Endothelial cell of umbilical vein (primary cell): ENCODE results near the gene C11orf58. TPM values are rescaled to one million over a fixed set of nuclear protein-coding genes. Genes with fewer than 3 reads are reported as not detected.

Experiments used
- BruUV-seq: library from RNA; stranded (reverse); fragments of 400-500 nt; replicated peaks from 2 replicates; lab custom pipeline; 2021; lab: Mats Ljungman, UMichigan
- CTCF ChIA-PET: fragments of 300-600, 350-600 bp; sonication (Branson Sonifier 250); formaldehyde crosslinking; loops from one replicate; lab custom pipeline; 2021; ENCODE audit warnings: antibody characterized with exemption, inconsistent platforms; lab: Charles Lee
- POLR2A ChIA-PET: fragments of 300-600, 350-600 bp; sonication (Branson Sonifier 250); formaldehyde crosslinking; loops from one replicate; lab custom pipeline; 2021; ENCODE audit warnings: antibody characterized with exemption, inconsistent platforms; lab: Charles Lee
- DNase-seq: peaks from one replicate; pipeline ENCODE4 v3.0.0-alpha.2; 2011; ENCODE audit warnings: low read depth, low spot score
- FAIRE-seq: peaks from 2 replicates; lab custom pipeline; 2011; peaks lifted over from hg19 to GRCh38; lab: Jason Lieb, UNC
- H2AFZ ChIP-seq: 2 replicates; pipeline ENCODE4 v1.6.0; 2012; ENCODE audit warnings: low read depth, low read length, control low read depth, inconsistent platforms
- H3K27ac ChIP-seq: 2 replicates; pipeline ENCODE4 v1.5.1; 2011; ENCODE audit warnings: low read depth, mild to moderate bottlenecking, control low read depth, low read length, moderate library complexity; ENCODE audit not compliant: insufficient read depth
- H3K27me3 ChIP-seq, 2 experiments: 2 replicates each; pipeline versions ENCODE4 v1.6.0 to v1.6.1; 2011; ENCODE audit warnings: low read length in 2 of 2, mixed read lengths in 1 of 2; ENCODE audit not compliant: control insufficient read depth in 2 of 2, insufficient read depth in 2 of 2
- H3K36me3 ChIP-seq, 2 experiments: 2 replicates in 1 of 2; 3 replicates in 1 of 2; pipeline ENCODE4 v1.5.1; 2011; ENCODE audit warnings: low read length in 2 of 2, mild to moderate bottlenecking in 1 of 2, moderate library complexity in 1 of 2; ENCODE audit not compliant: control insufficient read depth in 2 of 2, insufficient read depth in 2 of 2; ENCODE audit errors: extremely low read depth in 1 of 2
- H3K4me1 ChIP-seq: 3 replicates; pipeline ENCODE4 v1.5.1; 2011; ENCODE audit warnings: mild to moderate bottlenecking, low read length; ENCODE audit not compliant: control insufficient read depth, insufficient read depth; ENCODE audit errors: extremely low read depth
- H3K4me2 ChIP-seq: 2 replicates; pipeline ENCODE4 v1.6.1; 2011; ENCODE audit warnings: low read length, control low read depth, mixed read lengths; ENCODE audit not compliant: insufficient read depth
- H3K4me3 ChIP-seq, 3 experiments: fragments of 200-600 bp in 1 of 3; sonication (generic), shearing (Covaris generic) in 1 of 3; replicated peaks in 1 of 3; 2 replicates each; pipeline ENCODE4 v1.5.1; 2011 to 2016; ENCODE audit warnings: control low read depth in 3 of 3, low read length in 3 of 3, mild to moderate bottlenecking in 2 of 3, inconsistent platforms in 1 of 3, low read depth in 1 of 3, moderate library complexity in 1 of 3; ENCODE audit not compliant: insufficient read depth in 1 of 3
- H3K79me2 ChIP-seq: 2 replicates; pipeline ENCODE4 v1.6.0; 2012; ENCODE audit warnings: low read length, inconsistent platforms; ENCODE audit not compliant: control insufficient read depth, insufficient read depth
- H3K9ac ChIP-seq: replicated peaks from 2 replicates; pipeline ENCODE3; 2011; ENCODE audit warnings: low read length, control low read depth; ENCODE audit not compliant: insufficient read depth; ENCODE audit errors: extremely low read depth
- H3K9me1 ChIP-seq: replicated peaks from 3 replicates; pipeline ENCODE4 v1.6.0; 2011; ENCODE audit warnings: mild to moderate bottlenecking, low read length; ENCODE audit not compliant: control insufficient read depth, insufficient read depth; ENCODE audit errors: extremely low read depth
- H3K9me3 ChIP-seq: replicated peaks from 2 replicates; pipeline ENCODE4 v1.5.1; 2012; ENCODE audit warnings: low read length, inconsistent platforms; ENCODE audit not compliant: control insufficient read depth, insufficient read depth
- H4K20me1 ChIP-seq: replicated peaks from 2 replicates; pipeline ENCODE3; 2011; ENCODE audit warnings: mild to moderate bottlenecking, low read length; ENCODE audit not compliant: control insufficient read depth, insufficient read depth; ENCODE audit errors: extremely low read depth
- EZH2 ChIP-seq: IDR thresholded peaks from 2 replicates; pipeline ENCODE4 v1.6.1; 2012; ENCODE audit warnings: borderline replicate concordance, low read depth, mild to moderate bottlenecking, moderate library complexity, low read length, inconsistent platforms; ENCODE audit not compliant: severe bottlenecking
- FOS ChIP-seq: IDR thresholded peaks from 2 replicates; pipeline ENCODE4 v1.6.1; 2011; ENCODE audit warnings: mild to moderate bottlenecking, low read length, moderate library complexity, borderline replicate concordance; ENCODE audit not compliant: insufficient read depth
- JUN ChIP-seq: IDR thresholded peaks from 2 replicates; pipeline ENCODE4 v1.6.1; 2011; ENCODE audit warnings: borderline replicate concordance, low read depth; ENCODE audit not compliant: insufficient read length, insufficient read depth
- MYC ChIP-seq: IDR thresholded peaks from one replicate; pipeline ENCODE4 v1.6.1; 2011; ENCODE audit warnings: mild to moderate bottlenecking, low read depth, low read length
- dilution Hi-C: fragments of 300-500 bp; cut with MboI; formaldehyde crosslinking; loops from one replicate; pipeline ENCODE4 v1.15.0; 2019; ENCODE audit warnings: low sequenced_read_pairs; ENCODE audit not compliant: extremely low pct_ligation_motif_present
- intact Hi-C: fragments of 100-400 bp; cut with micrococcal nuclease; formaldehyde crosslinking; loops from one replicate; pipeline ENCODE4 v1.10.0; 2022
- polyA plus RNA-seq, 4 experiments: library from polyadenylated mRNA; depleted of rRNA in 3 of 4; stranded (reverse) in 3 of 4; unstranded in 1 of 4; fragments of >200 nt; gene quantifications; 2 replicates each; pipeline versions ENCODE4 v1.2.1 to v1.2.3, GENCODE V29; 2011 to 2012; ENCODE audit warnings: missing spikeins in 1 of 4
- total RNA-seq: library from RNA; stranded (reverse); gene quantifications from 2 replicates; pipeline ENCODE4 v1.2.3, GENCODE V29; 2021
- TF ChIP-seq, protein P1 (sequence below), 2 donors: IDR thresholded peaks; 1 replicate in 1 of 2; 2 replicates in 1 of 2; pipeline ENCODE4 v1.5.1; 2011; ENCODE audit warnings: low read length in 2 of 2, mild to moderate bottlenecking in 2 of 2, moderate library complexity in 2 of 2, control low read depth in 1 of 2, inconsistent platforms in 1 of 2, low read depth in 1 of 2; ENCODE audit not compliant: insufficient read depth in 1 of 2; ENCODE audit errors: extremely low read depth in 1 of 2

Gene C11orf58
- total and polyA plus RNA-seq, 2 donors (not counting 3 experiments of a cell fraction or from before 2014, with no cell fraction given) = 88.4 to 150 TPM

GRCh38 chr11:16703795-16704194 is 34.7 kb upstream of the C11orf58 start:
- Histone ChIP-seq H2AFZ (no peak overlapping the region), H3K4me2 (no peak overlapping the region), H3K9me1 (no peaks in the 10 kb centered on the region), H3K4me3 (no peak overlapping the region), H3K79me2 (no peaks in the 10 kb centered on the region), H3K27me3 (peaks cover 0 to 11% of the 10 kb centered on the region in 2 experiments), H3K4me1 (no peaks in the 10 kb centered on the region), H3K36me3 (no peaks in the 10 kb centered on the region), H4K20me1 (no peaks in the 10 kb centered on the region), H3K9me3 (no peaks in the 10 kb centered on the region), H3K27ac (no peak overlapping the region), H3K9ac (no peak overlapping the region)
- no TSS peak for BruUV-seq
- TF ChIP-seq FOS = no peak
- no peak for TF ChIP-seq EZH2
- no peak for TF ChIP-seq JUN
- DNase-seq (no peak), FAIRE-seq (no peak)
- intact Hi-C loops (no loop called here), dilution Hi-C loops (no loop called here)
- ChIA-PET CTCF (interaction anchor here (0.7 to 1.4 kb wide), 2 partner anchors 9 to 12 kb away, joined by 3 read pairs; no protein-coding TSS in a partner anchor), POLR2A (no interaction called here)

DNA sequence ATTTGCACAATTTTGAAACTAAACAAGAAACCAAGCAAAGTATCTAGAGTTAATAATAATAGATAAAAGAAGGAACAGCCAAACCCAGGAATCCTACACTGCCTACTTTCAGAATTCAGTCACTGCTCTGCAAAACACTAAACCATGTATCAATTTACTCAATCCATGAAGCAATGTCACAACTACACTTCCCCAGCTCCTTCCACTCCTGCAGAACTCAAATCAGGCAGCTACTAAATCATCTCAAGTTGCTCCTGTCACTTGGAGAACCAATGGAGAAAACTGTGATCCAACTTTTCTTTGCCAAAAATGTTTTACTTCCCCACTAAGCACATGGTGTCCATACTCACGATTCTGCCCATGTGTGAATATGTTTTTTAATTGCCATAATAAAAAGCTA is 24.9 kb upstream of the C11orf58 start:
- H3K27me3 ChIP-seq = no peaks in the 10 kb centered on the region
- no peaks in the 10 kb centered on the region for H3K4me1 ChIP-seq
- H4K20me1 ChIP-seq = no peaks in the 10 kb centered on the region
- no peak for TF ChIP-seq MYC
- TF ChIP-seq, protein P1, sequence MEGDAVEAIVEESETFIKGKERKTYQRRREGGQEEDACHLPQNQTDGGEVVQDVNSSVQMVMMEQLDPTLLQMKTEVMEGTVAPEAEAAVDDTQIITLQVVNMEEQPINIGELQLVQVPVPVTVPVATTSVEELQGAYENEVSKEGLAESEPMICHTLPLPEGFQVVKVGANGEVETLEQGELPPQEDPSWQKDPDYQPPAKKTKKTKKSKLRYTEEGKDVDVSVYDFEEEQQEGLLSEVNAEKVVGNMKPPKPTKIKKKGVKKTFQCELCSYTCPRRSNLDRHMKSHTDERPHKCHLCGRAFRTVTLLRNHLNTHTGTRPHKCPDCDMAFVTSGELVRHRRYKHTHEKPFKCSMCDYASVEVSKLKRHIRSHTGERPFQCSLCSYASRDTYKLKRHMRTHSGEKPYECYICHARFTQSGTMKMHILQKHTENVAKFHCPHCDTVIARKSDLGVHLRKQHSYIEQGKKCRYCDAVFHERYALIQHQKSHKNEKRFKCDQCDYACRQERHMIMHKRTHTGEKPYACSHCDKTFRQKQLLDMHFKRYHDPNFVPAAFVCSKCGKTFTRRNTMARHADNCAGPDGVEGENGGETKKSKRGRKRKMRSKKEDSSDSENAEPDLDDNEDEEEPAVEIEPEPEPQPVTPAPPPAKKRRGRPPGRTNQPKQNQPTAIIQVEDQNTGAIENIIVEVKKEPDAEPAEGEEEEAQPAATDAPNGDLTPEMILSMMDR (IDR thresholded peaks at IDR 0.05; ENCODE audit: extremely low read depth in 1 of 2, insufficient read depth in 1 of 2, low read depth in 1 of 2, low read length in 2 of 2) = no peak
- H3K27ac ChIP-seq = no peak overlapping the region
- dilution Hi-C loops (no loop called here), intact Hi-C loops (no loop called here)
- ChIA-PET CTCF (no interaction called here), POLR2A (no interaction called here)
- no peaks in the 10 kb centered on the region for H3K79me2 ChIP-seq
- no peak overlapping the region for H2AFZ ChIP-seq
- H3K9me1 ChIP-seq = no peaks in the 10 kb centered on the region
- no peak overlapping the region for H3K4me3 ChIP-seq
- DNase-seq (no peak), FAIRE-seq (no peak)
- no peak overlapping the region for H3K4me2 ChIP-seq
- no peak overlapping the region for H3K9ac ChIP-seq
- no TSS peak for BruUV-seq
- no peaks in the 10 kb centered on the region for H3K9me3 ChIP-seq
- H3K36me3 ChIP-seq = no peaks in the 10 kb centered on the region
